NCI-H2227 (cell line): ENCODE data around the gene FER.
"Not testable (repeated sequence)": the region's sequence is repeated elsewhere in the genome, so short reads cannot be mapped to it uniquely, and the experiment has no call there.

Source experiments
- DNase-seq: peaks from one replicate; lab custom pipeline; 2025; ENCODE audit not compliant: unreplicated experiment; lab: John Stamatoyannopoulos, UW

Gene FER

GRCh38 chr5:108946008-108946407 is 198.3 kb downstream of the FER start:
- no peak for DNase-seq

DNA sequence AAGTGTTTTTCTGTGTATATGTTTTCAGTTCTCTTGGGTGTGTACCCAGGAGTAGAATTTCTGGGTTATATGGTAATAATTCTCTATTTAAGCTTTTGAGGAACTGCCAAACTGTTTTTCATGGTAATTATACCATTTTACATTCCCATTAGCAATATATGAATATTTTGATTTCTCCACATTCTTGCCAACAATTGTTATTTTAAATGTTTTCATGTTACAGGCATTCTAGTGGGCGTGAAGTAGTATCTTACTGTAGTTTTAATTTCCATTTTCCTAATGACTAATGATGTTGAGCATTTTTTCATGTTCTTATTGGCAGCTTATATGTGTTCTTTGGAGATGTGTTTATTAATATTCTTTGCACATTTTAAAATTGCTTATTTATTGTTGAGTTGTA is 199.5 kb downstream of the FER start:
- DNase-seq, result no peak

GRCh38 chr5:108950276-108950675 is 202.6 kb downstream of the FER start:
- DNase-seq, result no peak

- no peak for DNase-seq
Observed at GRCh38 chr5:108953940-108954339, 206.2 kb downstream of the FER start.

- DNase-seq, result no peak
Observed at GRCh38 chr5:108957333-108957732, 209.6 kb downstream of the FER start.

- no peak for DNase-seq
Observed at GRCh38 chr5:108966910-108967309, 219.2 kb downstream of the FER start.

DNA sequence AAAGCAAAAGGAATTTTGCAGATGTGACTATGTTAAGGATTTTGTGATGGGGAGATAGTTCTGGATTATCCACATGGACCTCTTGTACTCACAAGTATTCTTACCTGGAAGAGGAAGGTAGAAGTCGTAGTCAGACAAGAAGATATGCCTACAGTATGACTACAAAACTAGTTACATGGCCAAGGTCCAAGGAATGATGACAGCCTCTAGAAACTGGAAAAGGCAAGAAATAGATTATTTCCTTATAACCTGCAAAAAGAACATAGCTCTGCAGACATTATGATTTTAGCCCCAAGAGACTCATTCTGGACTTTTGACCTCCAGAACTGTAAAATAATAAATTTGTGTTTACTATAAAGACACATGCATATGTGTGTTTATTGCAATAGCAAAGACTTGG is 226.9 kb downstream of the FER start:
- no peak for DNase-seq

- DNase-seq, result no peak
Observed at GRCh38 chr5:108975697-108976096, 228.0 kb downstream of the FER start.

DNA sequence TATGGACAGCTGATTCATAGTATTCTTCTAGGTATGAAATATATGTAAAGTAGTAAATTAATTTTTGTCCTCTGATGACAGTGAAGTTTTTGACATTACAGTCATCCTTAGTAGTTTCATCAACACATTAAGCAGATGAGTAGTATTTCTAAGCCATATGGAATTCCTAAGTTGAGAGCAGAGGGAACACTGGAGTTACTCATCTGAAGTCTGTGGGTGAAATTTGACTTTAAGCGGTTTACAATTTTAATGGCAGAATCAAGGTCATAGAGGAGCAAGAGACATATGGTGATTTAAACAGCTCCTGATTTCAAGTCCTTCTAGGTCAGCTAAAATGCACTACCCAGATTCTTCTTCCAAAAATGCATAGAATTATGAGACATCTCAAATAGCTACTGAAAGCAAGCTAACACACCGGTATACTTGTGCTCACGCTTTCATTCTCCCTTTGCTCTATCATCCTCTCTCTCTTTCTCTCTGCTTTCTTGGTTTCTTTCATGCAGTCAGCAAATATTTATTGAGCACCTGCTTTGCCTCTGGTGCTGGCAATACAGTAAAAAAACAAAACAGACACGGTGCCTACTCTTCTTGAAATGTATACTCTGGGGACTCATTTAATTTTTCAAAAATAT is 235.9 kb downstream of the FER start:
- no peak for DNase-seq

DNA sequence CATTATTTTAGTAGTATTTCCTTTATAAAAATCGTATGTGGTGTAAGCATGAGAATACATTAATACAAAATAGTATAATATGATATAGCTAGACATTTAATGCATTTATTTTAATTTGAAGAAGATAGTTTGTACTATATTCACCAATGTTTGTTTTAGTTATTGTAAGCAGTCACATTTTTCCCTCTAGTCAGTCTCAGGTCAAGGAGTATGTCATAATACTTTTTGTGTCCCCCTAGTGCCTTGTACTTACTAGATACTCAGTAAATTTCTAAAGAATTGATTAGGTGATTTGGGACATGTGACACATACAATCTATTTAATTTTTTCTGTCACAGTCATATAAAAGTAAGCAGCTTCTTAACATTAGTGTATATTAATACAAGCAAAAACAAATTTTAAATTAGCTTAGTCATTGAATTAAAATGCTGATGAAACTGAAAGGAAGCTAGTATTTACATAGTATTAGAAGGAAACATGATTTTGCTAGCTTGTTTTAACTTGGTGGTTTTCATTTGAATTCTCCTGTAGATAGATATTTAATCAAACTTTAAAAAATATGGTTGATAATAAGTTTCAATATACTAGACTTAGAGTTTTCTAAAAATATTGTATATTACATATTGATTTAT is 242.2 kb downstream of the FER start:
- no peak for DNase-seq

GRCh38 chr5:108992396-108993085 is 244.8 kb downstream of the FER start:
- DNase-seq, result not testable (repeated sequence)

- not testable (repeated sequence) for DNase-seq
Observed at GRCh38 chr5:108993440-108993839, 245.7 kb downstream of the FER start.

DNA sequence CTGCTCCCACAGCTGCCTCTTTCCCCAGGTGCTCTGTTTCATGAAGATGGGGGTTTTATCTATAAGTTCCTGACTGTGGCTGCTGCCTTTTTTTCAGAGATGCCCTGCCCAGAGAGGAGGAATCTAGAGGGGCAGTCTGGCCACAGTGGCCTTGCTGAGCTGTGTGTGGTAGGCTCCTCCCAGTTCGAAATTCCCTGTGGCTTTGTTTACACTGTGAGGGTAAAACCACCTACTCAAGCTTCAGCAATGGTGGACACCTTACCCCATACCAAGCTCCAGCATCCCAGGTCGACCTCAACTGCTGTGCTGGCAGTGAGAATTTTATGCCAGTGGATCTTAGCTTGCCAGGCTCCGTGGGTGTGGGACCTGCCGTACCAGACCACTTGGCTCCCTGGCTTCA is 250.0 kb downstream of the FER start:
- DNase-seq, result no peak

DNA sequence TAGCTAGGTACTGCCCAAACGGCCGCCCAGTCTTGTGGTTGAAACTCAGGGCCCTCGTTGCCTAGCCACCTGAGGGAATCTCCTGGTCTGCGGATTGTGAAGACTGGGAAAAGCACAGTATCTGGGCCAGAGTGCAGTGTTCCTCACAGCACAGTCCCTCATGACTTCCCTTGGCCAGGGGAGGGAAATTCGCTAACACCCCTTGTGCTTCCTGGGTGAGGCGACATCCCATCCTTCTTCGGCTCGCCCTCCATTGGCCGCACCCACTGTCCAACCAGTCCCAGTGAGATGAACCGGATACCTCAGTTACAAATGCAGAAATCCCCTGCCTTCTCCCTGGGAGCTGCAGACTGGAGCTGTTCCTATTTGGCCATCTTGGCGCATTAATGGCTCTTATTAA is 250.5 kb downstream of the FER start:
- no peak for DNase-seq

DNA sequence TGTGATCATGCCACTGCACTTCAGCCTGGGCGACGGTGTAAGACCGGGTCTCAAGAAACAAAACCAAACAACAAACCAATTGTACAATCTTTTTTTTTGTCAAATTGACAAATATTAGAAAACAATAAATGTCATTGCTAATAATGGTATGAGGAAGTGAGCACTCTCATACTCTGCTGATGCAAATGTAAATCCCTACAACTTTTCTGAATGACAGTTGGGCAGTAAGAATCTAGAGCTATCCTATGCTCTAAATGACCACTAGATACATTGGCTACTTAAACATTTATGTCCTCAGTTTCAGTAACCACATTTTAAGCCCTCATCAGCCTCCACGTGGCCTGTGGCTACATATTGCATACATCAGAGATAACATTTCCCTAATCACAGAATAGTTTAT is 256.2 kb downstream of the FER start:
- DNase-seq, result no peak

GRCh38 chr5:109005297-109006009 is 257.8 kb downstream of the FER start:
- no peak for DNase-seq

- no peak for DNase-seq
Observed at GRCh38 chr5:109006129-109006528, 258.4 kb downstream of the FER start.

DNA sequence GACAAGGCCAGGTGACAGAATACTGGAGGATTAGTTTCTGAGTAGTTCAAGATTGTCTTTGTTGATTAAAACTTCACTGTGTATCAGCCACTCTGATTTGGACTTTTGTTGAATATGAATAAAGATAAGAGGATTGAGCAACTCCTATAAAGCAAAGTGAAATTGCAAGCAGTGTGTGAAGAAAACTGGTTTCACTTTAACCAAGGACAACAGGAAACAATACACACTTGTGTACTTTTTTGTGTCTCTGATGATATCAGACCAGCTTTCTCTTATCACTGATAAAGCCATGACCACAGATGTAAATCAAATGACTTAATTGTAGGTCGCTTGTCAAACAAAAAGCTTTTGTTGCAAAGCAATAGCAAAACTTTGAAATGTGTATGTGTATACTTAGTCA is 268.6 kb downstream of the FER start:
- no peak for DNase-seq

GRCh38 chr5:109022056-109022455 is 274.4 kb downstream of the FER start:
- no peak for DNase-seq

DNA sequence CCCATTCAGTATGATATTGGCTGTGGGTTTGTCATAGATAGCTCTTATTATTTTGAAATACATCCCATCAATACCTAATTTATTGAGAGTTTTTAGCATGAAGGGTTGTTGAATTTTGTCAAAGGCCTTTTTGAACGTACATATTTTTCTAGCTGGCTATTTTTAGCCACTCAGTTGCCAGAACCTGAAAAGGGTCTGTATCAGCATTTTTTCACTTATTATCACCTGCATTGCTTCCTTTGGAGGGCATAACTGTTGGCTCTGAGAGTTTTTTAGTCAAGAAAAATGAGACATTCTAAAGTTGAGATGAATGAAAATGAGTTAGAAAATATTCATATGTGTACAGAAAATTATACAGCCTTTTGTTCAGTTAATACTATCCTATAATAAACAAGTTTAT is 278.0 kb downstream of the FER start:
- DNase-seq, result not testable (repeated sequence)

DNA sequence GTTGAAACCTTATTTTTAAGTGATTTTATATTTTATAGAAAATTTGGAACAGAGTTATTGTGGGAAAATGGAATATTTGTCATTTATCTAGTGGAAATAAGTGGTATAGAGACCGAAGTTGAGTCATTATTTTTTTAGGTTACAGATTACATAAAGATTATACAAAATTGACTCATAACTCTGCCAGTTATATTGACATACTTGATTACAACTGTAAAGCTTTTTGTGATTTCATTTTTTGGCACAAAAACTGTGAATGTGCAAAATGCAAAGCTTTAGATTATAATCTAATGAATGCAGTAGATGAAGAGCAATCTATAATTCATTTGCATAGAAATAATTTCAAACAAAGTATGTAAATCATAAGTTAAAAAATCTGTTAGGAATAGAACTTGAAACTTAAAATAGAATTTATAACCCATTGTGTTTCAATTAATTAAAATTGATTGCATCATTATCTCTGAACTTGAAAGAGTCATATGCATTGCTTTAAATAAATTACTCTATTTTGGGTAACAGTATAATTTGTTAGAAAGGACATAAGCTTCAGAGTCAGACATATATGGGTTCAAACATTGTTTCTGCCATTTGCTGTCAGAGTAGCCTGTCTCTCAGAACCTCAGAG is 280.4 kb downstream of the FER start:
- DNase-seq, result no peak
